Measurements from ENCODE around the gene HECTD4.
"Not testable (repeated sequence)": the region's sequence is repeated elsewhere in the genome, so short reads cannot be mapped to it uniquely, and the experiment has no call there.

The HECTD4 gene

GRCh38 chr12:112252184-112252583 lies 130.0 kb downstream of the HECTD4 start:
- TF ChIP-seq, protein P1, sequence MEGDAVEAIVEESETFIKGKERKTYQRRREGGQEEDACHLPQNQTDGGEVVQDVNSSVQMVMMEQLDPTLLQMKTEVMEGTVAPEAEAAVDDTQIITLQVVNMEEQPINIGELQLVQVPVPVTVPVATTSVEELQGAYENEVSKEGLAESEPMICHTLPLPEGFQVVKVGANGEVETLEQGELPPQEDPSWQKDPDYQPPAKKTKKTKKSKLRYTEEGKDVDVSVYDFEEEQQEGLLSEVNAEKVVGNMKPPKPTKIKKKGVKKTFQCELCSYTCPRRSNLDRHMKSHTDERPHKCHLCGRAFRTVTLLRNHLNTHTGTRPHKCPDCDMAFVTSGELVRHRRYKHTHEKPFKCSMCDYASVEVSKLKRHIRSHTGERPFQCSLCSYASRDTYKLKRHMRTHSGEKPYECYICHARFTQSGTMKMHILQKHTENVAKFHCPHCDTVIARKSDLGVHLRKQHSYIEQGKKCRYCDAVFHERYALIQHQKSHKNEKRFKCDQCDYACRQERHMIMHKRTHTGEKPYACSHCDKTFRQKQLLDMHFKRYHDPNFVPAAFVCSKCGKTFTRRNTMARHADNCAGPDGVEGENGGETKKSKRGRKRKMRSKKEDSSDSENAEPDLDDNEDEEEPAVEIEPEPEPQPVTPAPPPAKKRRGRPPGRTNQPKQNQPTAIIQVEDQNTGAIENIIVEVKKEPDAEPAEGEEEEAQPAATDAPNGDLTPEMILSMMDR (IDR thresholded peaks at IDR 0.05; ENCODE audit: control extremely low read depth, extremely low read depth, low read depth, missing control alignments), result no peak
- ChIA-PET POLR2A (no interaction called here), CTCF (interaction anchor here (1.3 kb wide), 1 partner anchor 13 kb away, joined by 4 read pairs; no protein-coding TSS in a partner anchor)
- DNase-seq (ENCODE audit: extremely low spot score), result no peak

DNA sequence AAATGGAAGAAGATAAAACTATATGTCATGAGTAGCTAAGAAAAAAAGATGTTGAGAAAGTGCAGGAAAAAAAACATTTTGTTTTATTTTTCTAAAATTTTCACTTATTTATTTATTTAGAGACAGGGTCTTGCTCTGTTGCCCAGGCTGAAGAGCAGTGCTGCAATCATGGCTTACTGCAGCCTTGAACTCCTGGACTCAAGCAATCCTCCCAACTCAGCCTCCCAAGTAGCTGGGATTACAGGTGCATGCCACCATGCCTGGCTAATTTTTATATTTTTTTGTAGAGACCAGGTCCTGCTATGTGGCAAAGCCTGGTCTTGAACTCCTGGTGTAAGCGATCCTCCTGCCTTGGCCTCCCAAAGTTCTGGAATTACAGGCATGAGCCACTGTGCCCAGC lies 137.3 kb downstream of the HECTD4 start:
- DNase-seq (ENCODE audit: extremely low spot score); POLR2A ChIA-PET: not testable (repeated sequence)
- CTCF ChIA-PET, result interaction anchor here (1.3 to 1.7 kb wide), 4 partner anchors 9 to 74 kb away, joined by 3 to 9 read pairs (median 4); no protein-coding TSS in a partner anchor

GRCh38 chr12:112243255-112244110 lies 138.7 kb downstream of the HECTD4 start:
- no peak for DNase-seq (ENCODE audit: extremely low spot score)
- TF ChIP-seq, protein P1 (IDR thresholded peaks at IDR 0.05; ENCODE audit: control extremely low read depth, extremely low read depth, low read depth, missing control alignments), result no peak
- CTCF ChIA-PET, result interaction anchor here (1.1 to 1.7 kb wide), 8 partner anchors 8 to 143 kb away, joined by 3 to 9 read pairs (median 4); no protein-coding TSS in a partner anchor
- POLR2A ChIA-PET, result no interaction called here

- POLR2A ChIA-PET, result no interaction called here
- TF ChIP-seq, protein P1 (IDR thresholded peaks at IDR 0.05; ENCODE audit: control extremely low read depth, extremely low read depth, low read depth, missing control alignments), result no peak
- CTCF ChIA-PET, result interaction anchor here (1.0 to 1.9 kb wide), 4 partner anchors 14 to 146 kb away, joined by 3 to 5 read pairs (median 4); no protein-coding TSS in a partner anchor
- DNase-seq (ENCODE audit: extremely low spot score), result no peak
These were observed 141.1 kb downstream of the HECTD4 start for GRCh38 chr12:112241176-112241575.

GRCh38 chr12:112239881-112240280 lies 142.3 kb downstream of the HECTD4 start:
- POLR2A ChIA-PET, result no interaction called here
- no peak for DNase-seq (ENCODE audit: extremely low spot score)
- CTCF ChIA-PET, result interaction anchor here (0.7 to 1.9 kb wide), 7 partner anchors 9 to 147 kb away, joined by 3 to 5 read pairs (median 4); no protein-coding TSS in a partner anchor
- TF ChIP-seq, protein P1 (IDR thresholded peaks at IDR 0.05; ENCODE audit: control extremely low read depth, extremely low read depth, low read depth, missing control alignments), result no peak

GRCh38 chr12:112239020-112239419 lies 143.2 kb downstream of the HECTD4 start:
- no peak for DNase-seq (ENCODE audit: extremely low spot score)
- TF ChIP-seq, protein P1 (IDR thresholded peaks at IDR 0.05; ENCODE audit: control extremely low read depth, extremely low read depth, low read depth, missing control alignments), result no peak
- ChIA-PET CTCF (interaction anchor here (1.0 to 1.2 kb wide), 3 partner anchors 13 to 148 kb away, joined by 3 to 4 read pairs (median 4); no protein-coding TSS in a partner anchor), POLR2A (no interaction called here)

DNA sequence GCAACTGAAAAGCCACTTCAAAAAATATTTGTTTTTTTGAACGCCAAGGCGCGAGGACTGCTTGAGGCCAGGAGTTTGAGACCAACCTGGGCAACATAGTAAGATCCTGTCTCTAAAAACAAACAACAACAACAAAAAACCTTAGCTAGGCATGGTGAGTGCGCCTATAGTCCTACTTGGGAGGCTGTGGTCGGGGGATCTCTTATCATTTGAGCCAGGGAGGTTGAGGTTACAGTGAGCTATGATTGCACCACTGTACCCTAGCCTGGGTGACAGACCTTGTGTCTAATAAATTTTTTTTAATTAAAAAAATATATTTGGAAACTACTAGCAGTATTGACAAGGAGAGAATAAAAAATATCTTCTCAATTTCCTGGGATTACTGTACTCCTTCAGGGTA lies 143.8 kb downstream of the HECTD4 start:
- no peak for DNase-seq (ENCODE audit: extremely low spot score)
- TF ChIP-seq, protein P1 (IDR thresholded peaks at IDR 0.05; ENCODE audit: control extremely low read depth, extremely low read depth, low read depth, missing control alignments), result no peak
- ChIA-PET CTCF (interaction anchor here (1.0 to 1.2 kb wide), 3 partner anchors 13 to 148 kb away, joined by 3 to 4 read pairs (median 4); no protein-coding TSS in a partner anchor), POLR2A (no interaction called here)
